ENCODE data around the gene SLC2A1.

SLC2A1 gene

DNA sequence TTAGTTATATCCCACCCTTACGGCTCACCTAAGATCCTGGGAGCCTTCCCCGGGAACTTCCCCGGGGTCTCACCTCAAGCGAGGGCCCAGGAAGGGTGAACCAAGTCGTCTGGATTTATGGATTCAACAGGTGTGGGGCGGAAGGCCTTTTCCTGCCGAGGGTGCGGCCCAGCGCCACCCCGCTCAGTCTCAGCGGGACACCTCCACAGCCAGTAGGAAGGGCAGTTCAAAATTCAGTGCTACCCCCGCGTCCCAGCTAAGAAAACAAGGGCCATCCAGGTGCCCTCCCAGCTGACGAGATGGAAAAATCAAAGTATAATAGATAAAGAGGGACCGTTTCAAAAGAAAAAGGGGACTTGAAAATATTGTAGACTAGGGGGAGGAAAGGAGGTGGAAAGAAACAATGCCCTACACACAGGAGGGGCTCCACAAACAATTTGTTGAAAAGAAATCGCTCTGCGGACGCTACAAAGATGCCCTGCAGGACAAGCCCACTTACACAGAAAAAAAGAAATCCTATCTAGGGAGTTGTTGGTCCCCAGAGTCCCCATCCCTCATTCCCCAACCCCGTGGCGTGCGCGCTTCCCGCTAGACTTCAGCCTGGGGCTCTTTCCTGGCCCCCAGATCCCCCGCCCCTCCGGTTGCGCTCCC, 1.3 kb downstream of the SLC2A1 start:
- ChIA-PET CTCF (interaction anchor here (0.6 to 1.0 kb wide), 3 partner anchors 15 to 1371 kb away, joined by 3 read pairs; no protein-coding TSS in a partner anchor), POLR2A (ENCODE audit: low non-redundant PET) (interaction anchor here (0.6 to 0.9 kb wide), 2 partner anchors 25 to 64 kb away, joined by 3 to 8 read pairs; no protein-coding TSS in a partner anchor)
- TF ChIP-seq, protein P1, sequence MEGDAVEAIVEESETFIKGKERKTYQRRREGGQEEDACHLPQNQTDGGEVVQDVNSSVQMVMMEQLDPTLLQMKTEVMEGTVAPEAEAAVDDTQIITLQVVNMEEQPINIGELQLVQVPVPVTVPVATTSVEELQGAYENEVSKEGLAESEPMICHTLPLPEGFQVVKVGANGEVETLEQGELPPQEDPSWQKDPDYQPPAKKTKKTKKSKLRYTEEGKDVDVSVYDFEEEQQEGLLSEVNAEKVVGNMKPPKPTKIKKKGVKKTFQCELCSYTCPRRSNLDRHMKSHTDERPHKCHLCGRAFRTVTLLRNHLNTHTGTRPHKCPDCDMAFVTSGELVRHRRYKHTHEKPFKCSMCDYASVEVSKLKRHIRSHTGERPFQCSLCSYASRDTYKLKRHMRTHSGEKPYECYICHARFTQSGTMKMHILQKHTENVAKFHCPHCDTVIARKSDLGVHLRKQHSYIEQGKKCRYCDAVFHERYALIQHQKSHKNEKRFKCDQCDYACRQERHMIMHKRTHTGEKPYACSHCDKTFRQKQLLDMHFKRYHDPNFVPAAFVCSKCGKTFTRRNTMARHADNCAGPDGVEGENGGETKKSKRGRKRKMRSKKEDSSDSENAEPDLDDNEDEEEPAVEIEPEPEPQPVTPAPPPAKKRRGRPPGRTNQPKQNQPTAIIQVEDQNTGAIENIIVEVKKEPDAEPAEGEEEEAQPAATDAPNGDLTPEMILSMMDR (conservative IDR thresholded peaks at IDR 0.05; ENCODE audit: low read depth): no peak
- no peak for DNase-seq (ENCODE audit: low spot score)
- H3K27ac ChIP-seq: peak overlapping the region; percentile 90

DNA sequence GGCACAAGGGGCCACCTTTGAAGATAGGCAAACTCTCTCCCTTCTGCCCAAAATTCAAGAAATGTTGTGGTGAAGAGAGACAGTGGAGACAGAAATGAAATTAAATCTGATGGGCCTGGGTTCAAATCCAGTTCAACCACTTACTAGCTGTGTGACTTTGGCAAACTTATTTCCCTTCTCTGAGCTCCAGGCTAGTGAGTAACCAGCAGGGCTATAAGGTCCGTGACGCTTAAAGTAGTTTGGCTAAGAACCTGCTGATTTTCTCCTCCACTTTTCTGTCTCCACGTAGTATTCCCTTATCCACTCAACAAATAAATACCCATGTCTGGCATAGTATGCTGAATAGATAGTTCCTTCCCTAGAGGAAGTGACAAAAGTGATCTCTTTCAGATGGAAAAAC, 1.9 kb downstream of the SLC2A1 start:
- TF ChIP-seq, protein P1 (conservative IDR thresholded peaks at IDR 0.05; ENCODE audit: low read depth): no peak
- CTCF ChIA-PET: interaction anchor here (0.5 to 1.0 kb wide), 2 partner anchors 44 to 92 kb away, joined by 3 read pairs; no protein-coding TSS in a partner anchor
- H3K27ac ChIP-seq: peak overlapping the region; percentile 90
- no peak for DNase-seq (ENCODE audit: low spot score)
- POLR2A ChIA-PET (ENCODE audit: low non-redundant PET): interaction anchor here (0.9 kb wide), 1 partner anchor 25 kb away, joined by 8 read pairs; no protein-coding TSS in a partner anchor

DNA sequence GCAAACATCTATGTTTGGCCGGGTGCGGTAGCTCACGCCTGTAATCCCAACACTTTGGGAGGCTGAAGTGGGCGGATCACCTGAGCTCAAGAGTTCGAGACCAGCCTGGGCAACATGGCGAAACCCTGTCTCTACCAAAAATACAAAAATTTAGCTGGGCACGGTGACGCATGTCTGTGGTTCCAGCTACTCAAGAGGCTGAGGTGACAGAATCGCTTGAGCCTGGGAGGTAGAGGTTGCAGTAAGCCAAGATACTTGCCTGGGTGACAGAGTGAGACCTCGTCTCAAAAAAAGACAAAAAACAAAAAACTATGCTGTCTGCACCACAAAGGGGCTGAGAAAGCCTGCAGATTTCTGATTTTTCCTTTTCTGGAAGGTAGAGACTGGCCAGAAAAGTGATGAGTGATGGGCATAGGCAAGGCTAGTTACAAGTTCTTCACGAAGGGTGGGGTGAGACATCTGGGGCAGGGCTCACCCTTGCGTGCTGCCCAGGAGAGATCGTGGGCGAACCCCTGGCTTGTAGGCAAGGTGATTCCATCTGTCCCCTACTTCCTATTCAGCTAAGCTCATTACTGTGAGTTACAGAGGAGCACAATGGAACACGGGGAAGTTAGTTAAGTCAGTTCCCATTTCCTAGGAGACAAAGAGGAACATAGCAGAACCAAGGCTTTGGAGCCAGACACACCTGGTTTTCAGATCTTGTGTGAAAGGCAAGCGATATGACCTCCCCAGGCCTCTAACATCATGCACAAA, 3.2 kb downstream of the SLC2A1 start:
- POLR2A ChIA-PET (ENCODE audit: low non-redundant PET): interaction anchor here (1.5 kb wide), 1 partner anchor 15 kb away, joined by 3 read pairs; no protein-coding TSS in a partner anchor
- CTCF ChIA-PET: interaction anchor here (0.7 to 1.3 kb wide), 4 partner anchors 11 to 118 kb away, joined by 3 to 4 read pairs (median 3); no protein-coding TSS in a partner anchor

DNA sequence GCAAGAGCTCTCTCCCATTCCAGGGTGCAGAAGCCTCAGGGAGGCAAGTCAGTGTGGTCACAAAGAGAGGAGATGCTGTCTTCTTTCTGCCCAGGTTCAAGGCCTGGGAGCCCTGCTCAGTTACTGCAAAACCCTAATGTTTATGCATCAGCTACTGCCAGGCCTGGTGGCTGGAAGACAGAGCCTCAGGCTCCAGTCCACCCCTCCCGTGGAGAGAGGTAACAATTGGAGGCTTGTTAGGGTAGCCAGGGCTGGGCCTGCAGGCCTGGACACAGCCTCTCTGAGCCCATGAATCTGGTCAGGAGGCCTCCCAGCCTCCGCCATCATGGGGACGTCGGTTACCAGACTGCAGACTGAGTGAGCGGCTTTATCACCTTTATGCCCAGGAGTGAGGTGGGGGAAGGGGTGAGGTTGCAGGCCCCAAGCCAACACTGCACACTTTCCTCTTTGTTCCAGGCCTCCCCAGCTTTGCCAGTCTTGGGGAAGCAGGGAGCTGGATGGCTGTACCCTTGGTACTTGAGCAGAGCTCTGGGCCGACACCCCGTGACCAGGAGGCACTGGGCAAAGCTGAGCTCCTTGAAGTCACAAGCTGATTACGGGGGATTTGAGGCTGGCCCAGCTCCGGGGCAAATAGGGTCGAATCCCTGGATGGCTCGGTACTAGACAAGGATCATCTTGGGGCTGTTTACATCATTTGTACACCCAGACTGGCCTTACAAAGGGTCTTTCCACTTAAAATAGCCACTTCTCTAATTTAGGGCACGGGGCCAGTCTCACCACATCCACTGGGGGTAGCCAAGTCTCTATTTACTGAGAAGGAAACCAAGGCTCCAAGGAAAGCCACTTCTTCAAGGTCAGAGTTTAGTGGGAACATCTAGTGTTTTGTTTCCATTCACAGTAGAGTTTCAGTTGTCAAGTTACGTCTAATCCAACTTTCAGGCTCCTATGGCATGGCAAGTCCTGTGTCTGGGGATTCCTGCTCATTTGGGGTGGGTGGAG, 5.2 kb downstream of the SLC2A1 start:
- no peak for DNase-seq (ENCODE audit: low spot score)
- H3K27ac ChIP-seq: peak overlapping the region; percentile 75
- ChIA-PET CTCF (interaction anchor here (0.5 to 1.2 kb wide), 5 partner anchors 11 to 781 kb away, joined by 3 to 7 read pairs (median 3); no protein-coding TSS in a partner anchor), POLR2A (ENCODE audit: low non-redundant PET) (interaction anchor here (1.0 kb wide), 1 partner anchor 10 kb away, joined by 4 read pairs; no protein-coding TSS in a partner anchor)
- TF ChIP-seq, protein P1 (conservative IDR thresholded peaks at IDR 0.05; ENCODE audit: low read depth): no peak

More for the DNA sequence above, 3.2 kb downstream of the SLC2A1 start:
- no peak for DNase-seq (ENCODE audit: low spot score)
- H3K27ac ChIP-seq: peak overlapping the region; percentile 75
- TF ChIP-seq, protein P1 (conservative IDR thresholded peaks at IDR 0.05; ENCODE audit: low read depth): no peak

DNA sequence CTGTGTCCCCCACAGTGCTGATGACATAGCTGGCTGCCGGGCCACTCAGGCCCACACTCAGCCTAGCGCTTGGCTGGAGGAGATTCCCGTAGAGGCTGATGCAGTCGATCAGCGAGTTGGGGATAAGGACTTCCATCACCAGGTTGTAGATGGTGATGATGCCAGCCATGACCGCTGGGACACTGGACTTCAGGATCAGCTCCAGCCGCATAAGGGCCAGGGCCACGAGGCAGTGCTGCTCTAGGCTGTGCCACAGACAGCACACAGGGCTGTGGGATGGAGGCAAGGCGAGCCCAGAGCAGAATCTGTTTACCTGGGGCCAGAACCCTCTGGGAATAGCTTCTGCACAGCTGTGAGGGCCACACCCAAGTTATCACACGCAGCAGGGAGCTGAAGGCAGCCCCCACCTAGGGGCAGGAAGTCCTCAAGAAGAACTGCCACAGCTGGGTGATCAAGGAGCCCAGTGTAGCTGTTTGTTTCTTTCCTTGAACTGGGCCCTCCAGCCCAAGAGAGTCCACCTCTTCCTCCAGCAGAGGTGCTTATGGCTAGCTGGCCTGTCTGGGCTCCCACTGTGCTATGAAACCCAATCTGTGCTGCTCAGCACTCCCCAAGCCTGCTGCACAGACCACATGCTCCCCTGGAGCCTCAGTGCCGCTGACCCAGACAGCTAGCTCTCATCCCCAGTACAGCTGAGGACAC, 6.2 kb downstream of the SLC2A1 start:
- H3K27ac ChIP-seq: peak overlapping the region; percentile 75

More for the DNA sequence above, 6.2 kb downstream of the SLC2A1 start:
- no peak for DNase-seq (ENCODE audit: low spot score)
- ChIA-PET CTCF (interaction anchor here (0.6 to 1.2 kb wide), 2 partner anchors 10 to 121 kb away, joined by 3 to 5 read pairs; no protein-coding TSS in a partner anchor), POLR2A (ENCODE audit: low non-redundant PET) (interaction anchor here (1.0 kb wide), 1 partner anchor 9 kb away, joined by 4 read pairs; no protein-coding TSS in a partner anchor)
- TF ChIP-seq, protein P1 (conservative IDR thresholded peaks at IDR 0.05; ENCODE audit: low read depth): no peak
